NCI-H524 treated with DMSO at 0.1 percent for 48 hours (cell line): Measurements from ENCODE around the gene DYNC1I2.

ENCODE experiments used
- DNase-seq: peaks from one replicate; lab custom pipeline; 2025; lab: John Stamatoyannopoulos, UW

DYNC1I2 gene

GRCh38 chr2:171687287-171688128, at the start of gene DYNC1I2:
Gene DYNC1I2 (plus strand): TSS chr2:171687469. CDS start chr2:171690156, 2,687 bp downstream.
- peak; percentile 68 for DNase-seq

GRCh38 chr2:171651667-171652415, 35.4 kb upstream of the DYNC1I2 start:
- DNase-seq = no peak

DNA sequence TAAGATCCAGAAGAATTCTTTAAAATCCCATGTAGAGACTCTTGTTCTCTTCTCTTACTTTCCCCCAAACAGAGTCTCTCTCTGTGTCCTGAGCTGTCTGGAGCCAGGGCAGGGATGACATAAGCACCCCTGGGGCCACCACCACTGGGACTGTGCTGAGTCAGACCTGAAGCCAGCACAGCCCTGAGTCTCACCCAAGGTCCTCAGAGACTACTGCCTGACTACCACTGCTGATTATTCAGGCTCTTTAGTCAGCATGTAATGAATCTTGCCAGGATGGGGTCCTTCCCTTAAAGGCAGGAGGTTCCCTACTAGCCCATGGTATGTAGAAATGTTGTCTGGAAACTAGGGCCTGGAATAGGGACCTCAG, 34.9 kb upstream of the DYNC1I2 start:
- no peak for DNase-seq

- no peak for DNase-seq
Observed at GRCh38 chr2:171655586-171655985, 31.7 kb upstream of the DYNC1I2 start.

- DNase-seq = no peak
Observed at GRCh38 chr2:171667041-171667440, 20.2 kb upstream of the DYNC1I2 start.

DNA sequence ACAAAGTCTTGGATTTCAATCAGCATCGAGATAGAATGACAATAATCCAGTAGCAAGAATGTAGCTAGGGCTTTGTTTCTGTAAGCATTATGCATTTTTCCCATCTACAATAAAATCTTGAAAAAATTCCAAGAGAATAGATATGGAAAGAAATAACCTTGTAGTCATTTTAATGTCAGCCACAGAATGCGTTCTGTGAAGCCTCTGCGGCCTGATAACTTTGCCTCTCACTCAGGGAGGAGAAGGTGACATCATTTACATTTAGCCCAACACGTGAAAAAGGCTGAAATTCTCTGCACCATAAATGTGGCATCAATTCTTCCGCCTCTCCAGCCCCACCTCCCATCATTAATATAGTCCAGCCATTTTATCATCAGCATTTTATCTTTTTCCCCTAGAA, 19.1 kb upstream of the DYNC1I2 start:
- DNase-seq = no peak

GRCh38 chr2:171669121-171669520, 18.1 kb upstream of the DYNC1I2 start:
- no peak for DNase-seq

- no peak for DNase-seq
Observed at GRCh38 chr2:171670655-171671054, 16.6 kb upstream of the DYNC1I2 start.

- DNase-seq = no peak
Observed at GRCh38 chr2:171671867-171672266, 15.4 kb upstream of the DYNC1I2 start.

DNA sequence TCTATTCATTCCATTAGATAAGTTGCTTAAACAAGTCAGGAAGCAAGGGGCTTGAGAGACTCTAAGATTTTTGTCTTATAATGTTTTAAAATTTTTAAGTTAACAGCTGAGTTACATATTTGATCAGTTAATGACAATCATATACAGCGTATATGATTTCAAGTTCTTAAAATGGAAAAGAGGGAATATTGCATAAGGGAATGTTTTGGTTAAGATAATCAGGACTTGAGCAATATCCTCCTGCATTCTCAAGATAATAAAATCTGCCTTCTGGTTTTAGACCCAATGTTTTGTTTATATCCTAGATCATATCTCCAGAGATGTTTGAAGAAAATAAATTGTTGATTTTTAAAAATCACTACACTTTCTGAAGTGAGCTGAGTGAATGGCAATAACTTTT, 13.4 kb upstream of the DYNC1I2 start:
- no peak for DNase-seq

- no peak for DNase-seq
Observed at GRCh38 chr2:171675810-171676345, 11.4 kb upstream of the DYNC1I2 start.

DNA sequence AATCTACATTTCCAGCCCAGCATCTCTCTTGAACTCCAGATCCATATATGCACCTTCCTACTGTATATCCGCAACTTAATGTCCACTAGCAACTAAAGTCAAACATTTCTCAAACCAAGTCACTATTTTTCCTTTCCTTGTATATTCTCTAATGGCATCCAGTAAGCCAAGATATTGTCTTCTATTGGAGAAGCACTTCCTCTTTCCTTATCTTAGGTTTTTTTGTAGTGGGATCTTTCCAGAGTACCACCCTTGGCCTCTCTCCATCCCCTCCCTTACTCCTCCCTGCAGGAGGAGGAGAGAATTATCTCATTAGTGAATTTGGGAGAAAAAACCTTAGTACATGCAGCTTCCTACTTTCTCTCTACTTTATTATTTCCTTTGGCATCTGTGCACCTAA, 8.7 kb upstream of the DYNC1I2 start:
- DNase-seq = no peak

- no peak for DNase-seq
Observed at GRCh38 chr2:171688129-171688465, 828 bp downstream of the DYNC1I2 start.

GRCh38 chr2:171692331-171692730, 5.1 kb downstream of the DYNC1I2 start:
- no peak for DNase-seq

DNA sequence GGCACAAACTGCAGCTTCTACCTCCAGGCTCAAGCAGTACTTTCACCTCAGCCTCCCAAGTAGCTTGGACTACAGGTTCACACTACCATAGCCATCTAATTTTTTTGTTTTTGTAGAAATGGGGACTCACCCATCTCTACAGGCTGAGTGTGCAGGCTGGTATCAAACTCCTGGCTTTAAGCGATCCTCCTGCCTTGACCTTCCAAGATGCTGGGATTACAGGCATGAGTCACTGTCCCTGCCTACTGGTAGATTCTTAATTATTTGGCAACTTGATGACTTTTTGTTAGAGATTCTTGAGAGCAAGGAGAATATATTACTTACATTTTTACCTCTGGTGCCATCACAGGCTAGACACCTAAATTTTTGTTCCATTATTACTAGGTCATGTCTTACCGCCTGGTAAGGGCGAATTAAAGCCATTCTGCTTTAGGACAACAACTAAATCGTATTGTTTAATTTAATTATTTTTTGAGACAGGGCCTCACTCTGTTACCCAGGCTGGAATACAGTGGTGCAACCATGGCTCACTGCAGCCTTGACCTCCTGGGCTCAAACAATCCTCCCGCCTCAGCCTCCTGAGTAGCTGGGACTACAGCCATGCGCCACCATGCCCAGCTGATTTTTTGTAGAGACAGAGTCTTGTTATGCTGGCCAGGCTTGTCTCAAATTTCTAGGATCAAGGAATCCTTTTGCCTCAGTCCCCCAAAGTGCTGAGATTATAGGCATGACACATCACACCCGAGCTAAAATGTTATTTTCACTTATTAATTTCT, 15.7 kb downstream of the DYNC1I2 start:
- no peak for DNase-seq

- DNase-seq = no peak
Observed at GRCh38 chr2:171703574-171704347, 16.5 kb downstream of the DYNC1I2 start.

- no peak for DNase-seq
Observed at GRCh38 chr2:171706152-171706803, 19.0 kb downstream of the DYNC1I2 start.

DNA sequence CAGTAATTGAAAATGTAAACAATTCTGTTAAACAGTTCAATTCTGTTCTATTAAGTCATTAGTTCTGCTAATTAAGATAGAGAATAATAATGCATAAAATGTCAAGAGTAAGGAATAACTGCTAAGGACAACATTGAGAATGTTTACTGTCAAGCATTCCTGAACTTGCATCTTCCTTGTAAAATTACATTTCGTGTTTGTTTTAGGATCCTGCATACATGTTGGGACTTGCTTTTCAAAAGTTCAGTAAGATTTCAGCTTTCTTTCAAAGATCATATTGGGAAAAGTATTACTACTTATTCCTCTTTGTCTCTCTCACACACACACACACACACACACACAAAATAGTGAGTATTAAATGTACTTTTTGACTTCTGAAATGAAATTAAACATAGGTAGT, 20.5 kb downstream of the DYNC1I2 start:
- no peak for DNase-seq

DNA sequence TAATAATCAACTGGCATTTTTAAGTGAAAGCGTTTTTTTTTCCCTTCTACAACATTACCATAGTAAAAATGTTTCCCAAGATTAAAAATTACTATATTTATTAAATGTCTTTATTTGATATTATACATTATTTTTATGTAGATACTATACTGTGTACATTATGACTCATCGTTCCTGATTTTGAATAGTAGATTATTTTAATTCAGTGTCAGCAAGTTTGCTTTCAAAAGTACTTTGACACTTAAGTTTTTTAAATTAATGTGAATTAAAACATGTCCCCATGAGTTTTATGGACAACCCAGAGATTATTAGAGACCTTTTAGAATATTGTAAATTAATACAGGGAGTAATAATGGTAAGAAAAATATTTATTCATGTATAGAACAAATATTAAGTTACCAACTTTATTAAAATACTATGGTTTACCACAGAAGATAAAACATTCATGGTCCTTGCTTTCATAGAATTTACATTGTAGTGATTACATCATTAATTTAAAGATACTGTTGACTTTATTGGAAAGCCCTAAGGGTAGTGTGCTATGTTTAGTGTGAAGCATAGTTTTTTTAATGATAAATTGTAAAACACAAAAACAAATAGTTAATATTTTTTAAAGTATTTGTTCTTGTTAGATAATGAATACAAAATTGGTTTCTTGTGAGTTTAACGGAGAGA, 21.9 kb downstream of the DYNC1I2 start:
- no peak for DNase-seq

DNA sequence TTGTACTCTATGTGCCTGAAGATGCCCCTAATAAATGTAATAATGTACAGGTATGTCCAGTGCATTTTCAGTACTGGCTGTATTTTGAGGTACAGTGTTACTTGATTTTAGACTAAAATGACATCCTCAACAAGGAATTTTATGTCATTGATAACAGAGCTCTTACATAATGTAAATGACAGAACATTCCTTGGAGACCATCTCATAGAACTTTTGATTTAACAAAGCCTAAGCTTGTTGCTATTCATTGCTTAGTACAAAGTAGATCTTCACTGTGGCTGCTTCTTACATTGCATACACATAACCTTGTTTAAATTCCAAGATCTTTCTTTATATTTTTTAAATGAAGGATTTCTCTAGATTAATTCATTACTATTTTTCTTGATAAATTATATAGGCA, 24.1 kb downstream of the DYNC1I2 start:
- no peak for DNase-seq

- DNase-seq = no peak
Observed at GRCh38 chr2:171712051-171712450, 24.8 kb downstream of the DYNC1I2 start.
